ENCODE data around the gene GRM1. TPM values are rescaled to one million over a fixed set of nuclear protein-coding genes. Genes with fewer than 3 reads are reported as not detected.

The GRM1 gene
- total RNA-seq, 1 donor from 2014 or later = not detected

DNA sequence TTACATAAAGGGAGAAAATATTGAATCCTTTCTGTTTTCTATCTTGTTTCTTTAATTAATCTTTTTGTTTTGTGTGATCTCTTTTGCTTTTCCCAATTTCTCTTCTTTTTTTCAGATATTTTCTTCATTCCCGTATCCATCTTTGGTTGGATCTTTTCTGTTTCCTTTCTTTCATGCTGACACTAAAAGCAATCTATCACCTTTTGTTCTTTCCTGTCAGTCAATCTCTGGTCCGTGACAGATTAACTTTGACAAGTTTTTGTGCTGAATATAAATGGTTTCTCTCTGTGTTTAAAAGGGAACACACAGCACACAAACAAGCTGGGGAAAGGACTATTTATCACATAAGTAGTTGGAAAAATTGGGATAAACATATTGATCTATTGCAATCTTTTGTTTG lies 162.8 kb downstream of the GRM1 start:
- Mint-ChIP-seq H3K27me3 (ENCODE audit: unreplicated experiment) (no peaks in the 10 kb centered on the region), H3K27ac (ENCODE audit: unreplicated experiment) (no peak overlapping the region), H3K4me1 (ENCODE audit: unreplicated experiment) (no peaks in the 10 kb centered on the region), H3K36me3 (ENCODE audit: unreplicated experiment) (no peaks in the 10 kb centered on the region), H3K9me3 (ENCODE audit: unreplicated experiment) (no peaks in the 10 kb centered on the region), H3K4me3 (ENCODE audit: unreplicated experiment) (no peak overlapping the region)
- TF ChIP-seq, protein P1, sequence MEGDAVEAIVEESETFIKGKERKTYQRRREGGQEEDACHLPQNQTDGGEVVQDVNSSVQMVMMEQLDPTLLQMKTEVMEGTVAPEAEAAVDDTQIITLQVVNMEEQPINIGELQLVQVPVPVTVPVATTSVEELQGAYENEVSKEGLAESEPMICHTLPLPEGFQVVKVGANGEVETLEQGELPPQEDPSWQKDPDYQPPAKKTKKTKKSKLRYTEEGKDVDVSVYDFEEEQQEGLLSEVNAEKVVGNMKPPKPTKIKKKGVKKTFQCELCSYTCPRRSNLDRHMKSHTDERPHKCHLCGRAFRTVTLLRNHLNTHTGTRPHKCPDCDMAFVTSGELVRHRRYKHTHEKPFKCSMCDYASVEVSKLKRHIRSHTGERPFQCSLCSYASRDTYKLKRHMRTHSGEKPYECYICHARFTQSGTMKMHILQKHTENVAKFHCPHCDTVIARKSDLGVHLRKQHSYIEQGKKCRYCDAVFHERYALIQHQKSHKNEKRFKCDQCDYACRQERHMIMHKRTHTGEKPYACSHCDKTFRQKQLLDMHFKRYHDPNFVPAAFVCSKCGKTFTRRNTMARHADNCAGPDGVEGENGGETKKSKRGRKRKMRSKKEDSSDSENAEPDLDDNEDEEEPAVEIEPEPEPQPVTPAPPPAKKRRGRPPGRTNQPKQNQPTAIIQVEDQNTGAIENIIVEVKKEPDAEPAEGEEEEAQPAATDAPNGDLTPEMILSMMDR (IDR thresholded peaks at IDR 0.05) = no peak
- no peak for DNase-seq (ENCODE audit: extremely low spot score, unreplicated experiment)

GRCh38 chr6:146194434-146194833 lies 165.6 kb downstream of the GRM1 start:
- no peaks in the 10 kb centered on the region for H3K36me3 Mint-ChIP-seq (ENCODE audit: unreplicated experiment)
- H3K4me3 Mint-ChIP-seq (ENCODE audit: unreplicated experiment) = no peak overlapping the region
- TF ChIP-seq, protein P1 (IDR thresholded peaks at IDR 0.05) = no peak
- DNase-seq (ENCODE audit: extremely low spot score, unreplicated experiment) = no peak
- H3K4me1 Mint-ChIP-seq (ENCODE audit: unreplicated experiment) = no peaks in the 10 kb centered on the region
- H3K27me3 Mint-ChIP-seq (ENCODE audit: unreplicated experiment) = no peaks in the 10 kb centered on the region
- H3K9me3 Mint-ChIP-seq (ENCODE audit: unreplicated experiment) = no peaks in the 10 kb centered on the region
- no peak overlapping the region for H3K27ac Mint-ChIP-seq (ENCODE audit: unreplicated experiment)

DNA sequence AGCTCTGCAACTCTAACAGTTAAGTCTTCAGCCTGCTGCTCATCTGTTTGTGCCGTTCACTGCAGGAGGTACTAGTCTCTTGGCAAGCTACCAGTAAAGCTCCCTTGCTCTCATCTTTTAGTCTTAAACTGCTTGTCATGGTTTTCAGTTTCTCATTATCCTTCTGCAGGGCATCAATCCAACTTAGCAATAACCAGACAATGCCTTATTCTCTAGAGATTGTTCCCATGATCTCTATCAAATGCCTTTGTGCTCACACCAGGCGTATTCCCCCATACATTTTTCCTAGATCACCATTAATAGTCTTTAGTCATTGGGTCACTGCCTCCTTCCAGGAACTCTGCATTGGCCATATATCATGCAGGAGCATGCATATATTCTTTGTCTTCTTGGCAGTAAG lies 171.3 kb downstream of the GRM1 start:
- H3K4me1 Mint-ChIP-seq (ENCODE audit: unreplicated experiment) = no peaks in the 10 kb centered on the region
- peaks cover 2% of the 10 kb centered on the region for H3K27me3 Mint-ChIP-seq (ENCODE audit: unreplicated experiment)
- no peak for DNase-seq (ENCODE audit: extremely low spot score, unreplicated experiment)
- TF ChIP-seq, protein P1 (IDR thresholded peaks at IDR 0.05) = no peak
- no peak overlapping the region for H3K4me3 Mint-ChIP-seq (ENCODE audit: unreplicated experiment)
- no peaks in the 10 kb centered on the region for H3K9me3 Mint-ChIP-seq (ENCODE audit: unreplicated experiment)
- H3K27ac Mint-ChIP-seq (ENCODE audit: unreplicated experiment) = no peak overlapping the region
- H3K36me3 Mint-ChIP-seq (ENCODE audit: unreplicated experiment) = no peaks in the 10 kb centered on the region

GRCh38 chr6:146202570-146202969 lies 173.7 kb downstream of the GRM1 start:
- TF ChIP-seq, protein P1 (IDR thresholded peaks at IDR 0.05) = no peak
- Mint-ChIP-seq H3K36me3 (ENCODE audit: unreplicated experiment) (no peaks in the 10 kb centered on the region), H3K27ac (ENCODE audit: unreplicated experiment) (no peak overlapping the region), H3K4me1 (ENCODE audit: unreplicated experiment) (no peaks in the 10 kb centered on the region), H3K27me3 (ENCODE audit: unreplicated experiment) (peaks cover 2% of the 10 kb centered on the region), H3K9me3 (ENCODE audit: unreplicated experiment) (no peaks in the 10 kb centered on the region), H3K4me3 (ENCODE audit: unreplicated experiment) (no peak overlapping the region)
- DNase-seq (ENCODE audit: extremely low spot score, unreplicated experiment) = no peak

GRCh38 chr6:146209942-146210341 lies 181.1 kb downstream of the GRM1 start:
- Mint-ChIP-seq H3K4me1 (ENCODE audit: unreplicated experiment) (no peaks in the 10 kb centered on the region), H3K27ac (ENCODE audit: unreplicated experiment) (no peak overlapping the region), H3K4me3 (ENCODE audit: unreplicated experiment) (no peak overlapping the region), H3K9me3 (ENCODE audit: unreplicated experiment) (no peaks in the 10 kb centered on the region), H3K36me3 (ENCODE audit: unreplicated experiment) (no peaks in the 10 kb centered on the region), H3K27me3 (ENCODE audit: unreplicated experiment) (peaks cover 10% of the 10 kb centered on the region)
- TF ChIP-seq, protein P1 (IDR thresholded peaks at IDR 0.05) = no peak
- no peak for DNase-seq (ENCODE audit: extremely low spot score, unreplicated experiment)
